GM12878 (cell line): ENCODE measurements around the gene OSBPL3. TPM values are rescaled to one million over a fixed set of nuclear protein-coding genes. Genes with fewer than 3 reads are reported as not detected.

Experiments used
- ATAC-seq: fragments of 200-7000 bp; cut with Tn5 transposase; 3 replicates; pipeline ENCODE4 v1.9.1; 2020; ENCODE audit warnings: mild to moderate bottlenecking, moderate library complexity
- BruUV-seq: library from RNA; stranded (reverse); fragments of 400-500 nt; replicated peaks from 2 replicates; lab custom pipeline; 2021; lab: Mats Ljungman, UMichigan
- CTCF ChIA-PET: fragments of 300-600 bp; sonication (Branson Sonifier 250); formaldehyde crosslinking; extraction: SDS; loops from one replicate; lab custom pipeline; 2021; ENCODE audit warnings: inconsistent platforms; lab: Yijun Ruan, JAX
- POLR2A ChIA-PET: fragments of 350-600 bp; formaldehyde crosslinking; extraction: SDS; loops from one replicate; lab custom pipeline; 2021; ENCODE audit warnings: inconsistent platforms; lab: Charles Lee
- RAD21 ChIA-PET: fragments of 300-600 bp; sonication (Branson Sonifier 250); formaldehyde crosslinking; loops from one replicate; lab custom pipeline; 2023; ENCODE audit warnings: antibody characterized with exemption; ENCODE audit not compliant: unreplicated experiment; lab: Charles Lee
- SMC1A ChIA-PET: fragments of 300-600 bp; sonication (Branson Sonifier 250); formaldehyde crosslinking; loops from one replicate; lab custom pipeline; 2023; ENCODE audit not compliant: unreplicated experiment, uncharacterized antibody; lab: Charles Lee
- DNase-seq: peaks from one replicate; pipeline ENCODE4 v3.0.0-alpha.2; 2011; ENCODE audit warnings: low read depth, low spot score
- FAIRE-seq: peaks from 3 replicates; lab custom pipeline; 2011; peaks lifted over from hg19 to GRCh38; lab: Jason Lieb, UNC
- H2AFZ ChIP-seq: 2 replicates; pipeline ENCODE4 v1.6.0; 2011; ENCODE audit warnings: low read depth, low read length, control low read depth; ENCODE audit not compliant: control insufficient read depth
- H3K27ac ChIP-seq: 2 replicates; pipeline ENCODE4 v1.5.1; 2011; ENCODE audit warnings: control low read depth; ENCODE audit not compliant: control insufficient read depth, insufficient read depth
- H3K27me3 ChIP-seq, 2 experiments: replicated peaks in 1 of 2; 2 replicates each; pipeline versions ENCODE4 v1.6.0 to v1.6.1; 2011; ENCODE audit warnings: low read length in 1 of 2; ENCODE audit not compliant: control insufficient read depth in 2 of 2, insufficient read depth in 2 of 2
- H3K36me3 ChIP-seq, 2 experiments: 2 replicates each; pipeline ENCODE4 v1.5.1; 2011; ENCODE audit warnings: low read length in 1 of 2; ENCODE audit not compliant: control insufficient read depth in 2 of 2, insufficient read depth in 2 of 2
- H3K4me1 ChIP-seq: 2 replicates; pipeline ENCODE4 v1.6.1; 2011; ENCODE audit warnings: mild to moderate bottlenecking, low read length, moderate library complexity, mixed read lengths; ENCODE audit not compliant: control insufficient read depth, insufficient read depth
- H3K4me2 ChIP-seq: 2 replicates; pipeline ENCODE4 v1.6.0; 2011; ENCODE audit warnings: control low read depth; ENCODE audit not compliant: control insufficient read depth, insufficient read depth
- H3K4me3 ChIP-seq: fragments of 200-600 bp; sonication (generic); 2 replicates; pipeline ENCODE4 v1.5.1; 2016
- H3K79me2 ChIP-seq: 2 replicates; pipeline ENCODE4 v1.6.0; 2011; ENCODE audit warnings: low read length; ENCODE audit not compliant: control insufficient read depth, insufficient read depth
- H3K9ac ChIP-seq: 2 replicates; pipeline ENCODE4 v1.8.0; 2011; ENCODE audit warnings: low read length, control low read depth, mixed read lengths; ENCODE audit not compliant: control insufficient read depth, insufficient read depth
- H3K9me3 ChIP-seq: replicated peaks from 3 replicates; pipeline ENCODE4 v1.5.1; 2011; ENCODE audit warnings: mild to moderate bottlenecking, low read length; ENCODE audit not compliant: control insufficient read depth, insufficient read depth
- H4K20me1 ChIP-seq: 2 replicates; pipeline ENCODE4 v1.6.0; 2011; ENCODE audit not compliant: control insufficient read depth, insufficient read depth
- CHD2 ChIP-seq: IDR thresholded peaks from 2 replicates; pipeline ENCODE4 v1.6.1; 2011; ENCODE audit warnings: low read depth, low read length, improper control_type of control experiment, borderline replicate concordance
- MXI1 ChIP-seq: fragments of 150-350 bp; IDR thresholded peaks from 2 replicates; pipeline ENCODE4 v1.6.1; 2011; ENCODE audit warnings: low read depth, mild to moderate bottlenecking, inconsistent platforms, low read length, improper control_type of control experiment
- NFXL1 ChIP-seq: fragments of 450-650 bp; IDR thresholded peaks from 2 replicates; pipeline ENCODE4 v1.6.1; 2017; ENCODE audit warnings: antibody characterized with exemption, mild to moderate bottlenecking, borderline replicate concordance
- STAT3 ChIP-seq: IDR thresholded peaks from 2 replicates; pipeline ENCODE4 v1.6.1; 2011; ENCODE audit warnings: low read depth, low read length, improper control_type of control experiment
- USF2 ChIP-seq: IDR thresholded peaks from 2 replicates; pipeline ENCODE4 v1.6.1; 2011; ENCODE audit warnings: low read depth, low read length, improper control_type of control experiment, borderline replicate concordance
- in situ Hi-C: fragments of 300-500 bp; cut with MboI; formaldehyde crosslinking; loops from 9 replicates; pipeline ENCODE4 v1.14.3; 2018; ENCODE audit warnings: mixed read lengths
- intact Hi-C: fragments of 100-400 bp; cut with micrococcal nuclease; formaldehyde crosslinking; loops from one replicate; pipeline ENCODE4 v1.14.2; 2022; ENCODE audit not compliant: unreplicated experiment
- polyA plus RNA-seq, 11 experiments: library from polyadenylated mRNA; depleted of rRNA in 4 of 11; unstranded in 6 of 11; stranded (reverse) in 5 of 11; fragments of >200 nt; fragmentation: Nextera tagmentation in 4 of 11; fragmentation: Illumina TruSeq in 1 of 11; extraction: Ambion mirVana in 4 of 11; extraction: Trizol in 1 of 11; gene quantifications; 1 replicate in 1 of 11; 2 replicates in 10 of 11; pipeline versions ENCODE4 v1.2.1 to v1.2.3, GENCODE V29; 2011 to 2016; ENCODE audit warnings: inconsistent platforms in 2 of 11, missing spikeins in 2 of 11, low read depth in 1 of 11
- total RNA-seq, 4 experiments: library from RNA; depleted of rRNA in 3 of 4; stranded (reverse); fragments of >200 nt in 3 of 4; fragmentation: Illumina TruSeq in 1 of 4; extraction: Trizol in 1 of 4; gene quantifications; 2 replicates each; pipeline versions ENCODE4 v1.2.1 to v1.2.3, GENCODE V29; 2013 to 2021
- TF ChIP-seq, protein P1 (sequence below): fragments of 450-650 bp; conservative IDR thresholded peaks from 2 replicates; pipeline ENCODE4 v1.6.1; 2017; ENCODE audit warnings: mild to moderate bottlenecking, moderate library complexity

OSBPL3 gene
- total and polyA plus RNA-seq, 10 of the 15 experiments (the other 5 are each of a cell fraction or from before 2014, with no cell fraction given): 6.1 to 46.6 (median 27.0) TPM

DNA sequence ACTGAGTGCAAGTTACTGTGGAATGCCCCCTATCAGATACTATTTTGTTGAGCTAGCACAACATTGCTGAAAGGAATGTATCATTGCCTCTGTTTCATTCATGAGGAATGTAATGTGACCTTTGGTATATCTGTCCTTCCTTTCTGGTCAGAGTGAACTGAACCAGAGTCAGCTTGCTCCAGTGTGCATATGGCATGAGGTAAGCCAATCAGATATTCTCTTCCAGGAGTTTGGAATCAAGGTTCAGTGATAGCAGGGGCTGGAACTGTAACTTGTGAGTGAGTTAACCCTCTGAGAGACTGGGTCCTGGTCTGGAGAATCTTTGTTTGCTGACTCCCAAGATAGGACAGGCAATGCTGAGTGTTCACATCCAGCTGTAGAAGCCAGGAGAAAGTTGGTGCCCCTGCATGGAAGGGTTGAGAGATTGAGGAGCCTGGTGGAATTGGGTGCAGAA, 45.3 kb upstream of the OSBPL3 start:
- peaks cover 7% of the 10 kb centered on the region for H3K4me1 ChIP-seq
- TF ChIP-seq, protein P1, sequence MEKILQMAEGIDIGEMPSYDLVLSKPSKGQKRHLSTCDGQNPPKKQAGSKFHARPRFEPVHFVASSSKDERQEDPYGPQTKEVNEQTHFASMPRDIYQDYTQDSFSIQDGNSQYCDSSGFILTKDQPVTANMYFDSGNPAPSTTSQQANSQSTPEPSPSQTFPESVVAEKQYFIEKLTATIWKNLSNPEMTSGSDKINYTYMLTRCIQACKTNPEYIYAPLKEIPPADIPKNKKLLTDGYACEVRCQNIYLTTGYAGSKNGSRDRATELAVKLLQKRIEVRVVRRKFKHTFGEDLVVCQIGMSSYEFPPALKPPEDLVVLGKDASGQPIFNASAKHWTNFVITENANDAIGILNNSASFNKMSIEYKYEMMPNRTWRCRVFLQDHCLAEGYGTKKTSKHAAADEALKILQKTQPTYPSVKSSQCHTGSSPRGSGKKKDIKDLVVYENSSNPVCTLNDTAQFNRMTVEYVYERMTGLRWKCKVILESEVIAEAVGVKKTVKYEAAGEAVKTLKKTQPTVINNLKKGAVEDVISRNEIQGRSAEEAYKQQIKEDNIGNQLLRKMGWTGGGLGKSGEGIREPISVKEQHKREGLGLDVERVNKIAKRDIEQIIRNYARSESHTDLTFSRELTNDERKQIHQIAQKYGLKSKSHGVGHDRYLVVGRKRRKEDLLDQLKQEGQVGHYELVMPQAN: no peak
- TF ChIP-seq MXI1 (no peak), STAT3 (no peak), NFXL1 (no peak), USF2 (no peak), CHD2 (no peak)
- H3K27me3 ChIP-seq: peaks cover 0 to 4% of the 10 kb centered on the region in 2 experiments; a peak in 1 of 4 replicates
- ChIA-PET POLR2A (no interaction called here), SMC1A (interaction anchor here (0.6 to 1.5 kb wide), 2 partner anchors 8 to 14 kb away, joined by 3 read pairs; no protein-coding TSS in a partner anchor), RAD21 (interaction anchor here (1.0 to 1.2 kb wide), 2 partner anchors 205 to 212 kb away, joined by 3 read pairs; no protein-coding TSS in a partner anchor), CTCF (no interaction called here)
- no peaks in the 10 kb centered on the region for H3K79me2 ChIP-seq
- no peak overlapping the region for H2AFZ ChIP-seq
- no peak overlapping the region for H3K27ac ChIP-seq
- H3K4me2 ChIP-seq: no peak overlapping the region
- no peak overlapping the region for H3K4me3 ChIP-seq
- DNase-seq (no peak), ATAC-seq (no peak), FAIRE-seq (no peak)
- no peaks in the 10 kb centered on the region for H4K20me1 ChIP-seq
- BruUV-seq: no TSS peak
- H3K9ac ChIP-seq: no peak overlapping the region
- H3K9me3 ChIP-seq: no peaks in the 10 kb centered on the region
- H3K36me3 ChIP-seq: no peaks in the 10 kb centered on the region
- in situ Hi-C loops (no loop called here), intact Hi-C loops (no loop called here)
